Effector memory CD4-positive, alpha-beta T cell (primary cell): ENCODE measurements around the gene MRPL58.
A peak's percentile ranks its signal among the peaks of the same experiment; 100 is the strongest.
"Not testable (repeated sequence)": the region's sequence is repeated elsewhere in the genome, so short reads cannot be mapped to it uniquely, and the experiment has no call there.

ENCODE experiments used
- DNase-seq, 3 donors: peaks; one replicate each; pipeline ENCODE4 v3.0.0-alpha.2; 2020
- H3K27ac ChIP-seq: 2 replicates; pipeline ENCODE4 v1.7.0; 2013; ENCODE audit warnings: mild to moderate bottlenecking, low read length, moderate library complexity; ENCODE audit not compliant: insufficient read depth, poor library complexity, severe bottlenecking
- H3K27me3 ChIP-seq: replicated peaks from 2 replicates; pipeline ENCODE4 v1.7.0; 2013; ENCODE audit warnings: mild to moderate bottlenecking, low read length; ENCODE audit not compliant: insufficient read depth, control insufficient read depth, poor library complexity, severe bottlenecking
- H3K36me3 ChIP-seq: 2 replicates; pipeline ENCODE4 v1.7.0; 2013; ENCODE audit warnings: mild to moderate bottlenecking, low read length, moderate library complexity; ENCODE audit not compliant: control insufficient read depth, insufficient read depth
- H3K4me1 ChIP-seq: 2 replicates; pipeline ENCODE4 v1.7.0; 2013; ENCODE audit warnings: low read length, mild to moderate bottlenecking; ENCODE audit not compliant: control insufficient read depth, insufficient read depth, poor library complexity, severe bottlenecking
- H3K4me3 ChIP-seq: 2 replicates; pipeline ENCODE4 v1.7.0; 2013; ENCODE audit warnings: low read length, low read depth, mild to moderate bottlenecking; ENCODE audit not compliant: insufficient read depth, poor library complexity, severe bottlenecking
- H3K9me3 ChIP-seq: 2 replicates; pipeline ENCODE4 v1.7.0; 2013; ENCODE audit warnings: mild to moderate bottlenecking, low read length, moderate library complexity; ENCODE audit not compliant: control insufficient read depth
- total RNA-seq, 3 donors: gene quantifications; one replicate each; lab custom pipeline; 2026; lab: John Stamatoyannopoulos, UW

Gene MRPL58
- 7.9 to 11.8 (median 9.3) reads per million in 3 donors for total RNA-seq

DNA sequence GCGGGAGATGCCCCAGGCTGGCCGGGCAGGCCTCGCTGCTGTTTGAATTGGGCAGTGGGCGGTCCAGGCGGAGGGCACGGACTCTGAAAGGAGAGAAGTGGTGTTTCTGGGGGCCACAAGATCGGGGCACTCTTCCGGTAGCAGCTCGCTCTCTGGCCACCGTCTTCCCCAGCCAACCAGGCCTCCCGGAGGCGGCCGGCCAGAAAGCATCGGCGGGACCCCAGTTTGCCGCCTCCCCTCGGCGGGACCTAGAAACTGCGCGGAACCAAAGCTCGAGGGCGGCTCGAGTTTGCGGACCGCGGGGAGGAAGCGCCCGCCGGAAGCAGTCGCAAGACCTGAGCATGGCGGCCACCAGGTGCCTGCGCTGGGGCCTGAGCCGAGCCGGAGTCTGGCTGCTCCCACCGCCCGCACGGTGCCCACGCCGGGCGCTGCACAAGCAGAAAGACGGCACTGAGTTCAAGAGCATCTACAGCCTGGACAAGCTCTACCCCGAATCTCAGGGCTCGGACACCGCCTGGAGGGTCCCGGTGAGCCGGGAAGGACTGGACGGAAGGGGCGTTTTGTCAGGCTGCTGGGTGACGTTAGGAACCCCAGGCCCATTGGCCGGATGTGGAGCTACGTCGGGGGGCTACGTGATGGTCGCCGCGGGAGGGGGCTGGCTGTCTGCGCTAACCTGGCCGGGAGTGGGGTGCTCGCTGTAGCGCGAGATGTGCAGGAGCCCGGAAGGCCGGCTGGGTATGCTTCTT lies at the start of gene MRPL58:
TSS of gene MRPL58 (plus strand) at position 325 of the 746 bp plus-strand sequence. CDS start at position 342, 17 bp downstream.
- Histone ChIP-seq H3K4me3 (peak within 1 kb of the TSS; percentile 91), H3K4me1 (peaks cover 14% of the 10 kb centered on the region), H3K27ac (peak within 1 kb of the TSS; percentile 75), H3K36me3 (peaks cover 10% of the 10 kb centered on the region), H3K9me3 (no peaks in the 10 kb centered on the region), H3K27me3 (no peaks in the 10 kb centered on the region)
- peak; percentile 53 to 66 (median 62) for DNase-seq

DNA sequence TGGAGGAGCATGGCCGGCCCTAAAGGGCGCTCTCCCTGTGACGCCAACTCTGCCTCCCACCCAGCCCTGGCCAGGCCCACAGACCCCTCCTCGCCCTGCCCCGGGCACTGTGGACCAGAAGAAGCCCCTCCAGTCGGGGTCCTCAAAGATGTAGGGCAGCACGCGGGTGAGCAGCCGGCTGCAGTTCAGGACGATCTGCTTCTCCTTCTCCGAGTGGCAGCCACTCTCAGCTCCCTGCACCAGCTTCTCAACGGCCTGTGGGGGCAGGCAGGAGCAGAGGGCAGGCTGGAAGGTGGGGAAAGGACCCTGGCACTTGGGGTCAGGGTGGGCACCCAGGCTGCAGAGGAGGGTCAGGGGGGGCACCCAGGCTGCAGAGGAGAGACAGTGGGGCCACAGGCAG lies 48.8 kb upstream of the MRPL58 start:
- no peaks in the 10 kb centered on the region for H3K36me3 ChIP-seq
- no peak for DNase-seq

GRCh38 chr17:74964246-74964761 lies 48.2 kb upstream of the MRPL58 start:
- Histone ChIP-seq H3K9me3 (no peaks in the 10 kb centered on the region), H3K4me1 (no peaks in the 10 kb centered on the region), H3K4me3 (no peak overlapping the region), H3K27me3 (no peaks in the 10 kb centered on the region), H3K36me3 (no peaks in the 10 kb centered on the region), H3K27ac (no peak overlapping the region)
- DNase-seq, result no peak

More for the DNA sequence above, 48.8 kb upstream of the MRPL58 start:
- Histone ChIP-seq H3K27ac (no peak overlapping the region), H3K4me3 (no peak overlapping the region), H3K27me3 (no peaks in the 10 kb centered on the region), H3K4me1 (no peaks in the 10 kb centered on the region), H3K9me3 (no peaks in the 10 kb centered on the region)

GRCh38 chr17:74964988-74965622 lies 47.4 kb upstream of the MRPL58 start:
- DNase-seq, result no peak
- Histone ChIP-seq H3K4me1 (no peaks in the 10 kb centered on the region), H3K4me3 (no peak overlapping the region), H3K27me3 (no peaks in the 10 kb centered on the region), H3K9me3 (no peaks in the 10 kb centered on the region), H3K27ac (no peak overlapping the region), H3K36me3 (no peaks in the 10 kb centered on the region)

- Histone ChIP-seq H3K36me3 (no peaks in the 10 kb centered on the region), H3K4me1 (peaks cover 10% of the 10 kb centered on the region), H3K27ac (no peak overlapping the region), H3K27me3 (no peaks in the 10 kb centered on the region), H3K9me3 (no peaks in the 10 kb centered on the region), H3K4me3 (no peak overlapping the region)
- no peak for DNase-seq
These were observed 44.1 kb upstream of the MRPL58 start for GRCh38 chr17:74968361-74968780.

DNA sequence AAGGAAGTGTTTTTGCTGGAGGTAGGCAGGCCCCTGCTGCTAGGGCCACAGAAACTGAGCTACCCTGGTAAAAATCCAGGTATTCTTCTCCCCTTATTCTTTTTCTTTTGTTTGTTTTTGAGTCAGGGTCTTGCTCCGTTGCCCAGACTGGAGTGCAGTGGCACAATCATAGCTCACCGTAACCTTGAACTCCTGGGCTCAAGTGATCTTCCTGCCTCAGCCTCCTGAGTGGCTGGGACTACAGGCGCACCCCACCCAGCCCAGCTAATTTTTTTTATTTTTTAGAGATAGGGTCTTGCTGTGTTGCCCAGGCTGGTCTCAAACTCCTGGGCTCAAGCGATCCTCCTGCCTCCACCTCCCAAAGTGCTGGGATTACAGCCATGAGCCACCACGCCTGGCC lies 43.0 kb upstream of the MRPL58 start:
- H3K4me1 ChIP-seq, result peaks cover 10% of the 10 kb centered on the region
- H3K36me3 ChIP-seq, DNase-seq, H3K27ac ChIP-seq, H3K27me3 ChIP-seq, H3K9me3 ChIP-seq, H3K4me3 ChIP-seq: not testable (repeated sequence)

DNA sequence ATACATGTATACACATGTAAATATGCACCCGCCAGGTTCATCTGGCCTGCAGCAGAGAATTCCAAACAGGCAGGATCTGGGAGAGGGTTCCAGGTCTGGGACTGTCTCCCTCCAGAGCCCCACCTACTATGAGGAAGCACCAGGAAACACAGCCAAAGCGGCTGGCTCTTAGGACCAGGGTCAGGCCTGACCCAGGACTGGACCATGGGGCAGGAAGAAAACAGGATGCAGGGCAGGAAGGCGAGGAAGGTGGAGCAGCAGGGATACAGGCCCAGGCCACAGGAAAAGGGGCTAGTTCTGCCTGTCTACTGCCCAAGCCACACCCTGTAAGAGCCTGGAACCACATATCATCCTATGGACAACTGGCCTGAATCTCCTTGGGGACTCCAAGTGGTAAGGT lies 42.1 kb upstream of the MRPL58 start:
- H3K36me3 ChIP-seq, result no peaks in the 10 kb centered on the region
- no peak overlapping the region for H3K27ac ChIP-seq
- no peak overlapping the region for H3K4me3 ChIP-seq
- DNase-seq, result no peak
- H3K4me1 ChIP-seq, result peaks cover 10% of the 10 kb centered on the region
- no peaks in the 10 kb centered on the region for H3K9me3 ChIP-seq
- H3K27me3 ChIP-seq, result no peaks in the 10 kb centered on the region

DNA sequence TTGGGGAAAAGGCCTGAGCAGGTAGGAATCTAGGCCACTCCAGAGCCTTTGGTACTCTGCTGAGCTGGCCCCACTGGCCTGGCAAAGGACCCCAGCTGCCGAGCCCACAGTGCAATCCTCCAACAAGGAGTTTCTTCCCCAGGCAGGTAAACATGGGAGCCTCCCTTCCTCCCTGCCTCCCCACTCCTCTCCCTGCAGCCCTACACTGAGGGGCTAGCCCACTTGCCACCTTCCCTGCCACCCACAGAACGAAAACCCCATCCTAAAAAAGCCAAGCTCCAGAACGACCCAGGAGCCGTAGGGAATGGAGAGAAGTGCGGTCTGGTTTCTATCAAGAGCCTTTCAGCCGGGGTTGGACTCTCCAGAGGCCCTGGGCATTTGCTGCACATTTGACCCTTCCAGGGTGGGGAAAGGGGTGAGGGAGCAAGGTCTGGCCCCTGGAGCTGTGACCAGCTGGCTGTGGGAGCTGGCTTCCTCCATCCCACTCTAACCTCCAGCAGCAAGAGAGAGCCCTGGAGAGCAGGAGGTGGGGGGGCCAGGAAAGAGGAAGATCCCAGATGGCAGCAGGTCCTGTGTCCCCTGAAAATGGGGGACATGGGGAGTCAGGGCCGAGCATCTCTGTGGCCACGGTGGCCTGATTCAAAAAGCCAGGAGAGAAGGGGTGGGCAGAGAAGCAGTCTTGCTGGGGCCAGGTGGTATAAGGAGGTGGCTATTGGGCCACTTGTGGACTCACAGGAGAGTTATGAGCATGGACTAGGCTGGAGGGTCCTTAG lies 41.2 kb upstream of the MRPL58 start:
- H3K4me1 ChIP-seq, result peaks cover 10% of the 10 kb centered on the region
- no peak for DNase-seq
- H3K4me3 ChIP-seq, result peak overlapping the region; percentile 78
- no peaks in the 10 kb centered on the region for H3K27me3 ChIP-seq
- H3K9me3 ChIP-seq, result no peaks in the 10 kb centered on the region
- no peak overlapping the region for H3K27ac ChIP-seq
- H3K36me3 ChIP-seq, result no peaks in the 10 kb centered on the region

DNA sequence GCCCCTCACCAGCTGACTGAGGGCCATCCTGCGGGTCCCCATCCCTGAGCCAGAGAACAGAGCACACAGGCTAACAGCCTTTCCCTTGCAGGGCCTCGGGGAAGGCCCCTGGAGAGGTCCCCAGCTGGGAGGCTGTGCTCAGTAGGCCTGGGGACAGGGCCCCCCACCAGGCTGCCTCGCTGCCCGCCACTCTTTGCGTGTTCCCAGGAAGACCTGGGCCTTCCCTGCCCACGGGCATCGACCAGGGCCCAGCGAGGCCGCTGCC lies 40.7 kb upstream of the MRPL58 start:
- no peak for DNase-seq
- H3K4me1 ChIP-seq, result peaks cover 10% of the 10 kb centered on the region
- no peaks in the 10 kb centered on the region for H3K27me3 ChIP-seq
- H3K36me3 ChIP-seq, result no peaks in the 10 kb centered on the region
- H3K4me3 ChIP-seq, result peak overlapping the region; percentile 78
- no peaks in the 10 kb centered on the region for H3K9me3 ChIP-seq
- H3K27ac ChIP-seq, result no peak overlapping the region
